Aorta (tissue), 5 donors: ENCODE data around the gene OR5K3. TPM values are rescaled to one million over a fixed set of nuclear protein-coding genes. Genes with fewer than 3 reads are reported as not detected.

Experiments
- ATAC-seq: fragments of 200-7000 bp; cut with Tn5 transposase; one replicate; pipeline ENCODE4 v1.9.1; 2022; ENCODE audit warnings: moderate library complexity; ENCODE audit not compliant: low FRiP score
- DNase-seq, 2 donors: peaks; one replicate each; pipeline ENCODE4 v3.0.0-alpha.2; 2020
- H3K27ac ChIP-seq, 2 donors: one replicate each; pipeline ENCODE4 v1.5.1; 2013; ENCODE audit warnings: low read length in 2 of 2, mild to moderate bottlenecking in 2 of 2, moderate library complexity in 2 of 2, control low read depth in 1 of 2, inconsistent platforms in 1 of 2, low read depth in 1 of 2
- H3K27me3 ChIP-seq, 2 donors: one replicate each; pipeline ENCODE4 v1.6.1; 2013; ENCODE audit warnings: control low read depth in 1 of 2, low read length in 1 of 2, mild to moderate bottlenecking in 1 of 2, moderate library complexity in 1 of 2; ENCODE audit not compliant: insufficient read depth in 2 of 2, control insufficient read depth in 1 of 2
- H3K36me3 ChIP-seq, 2 donors: one replicate each; pipeline ENCODE4 v1.6.1; 2013; ENCODE audit warnings: control low read depth in 1 of 2, low read length in 1 of 2, mild to moderate bottlenecking in 1 of 2; ENCODE audit not compliant: insufficient read depth in 2 of 2, control insufficient read depth in 1 of 2
- H3K4me1 ChIP-seq, 2 donors: one replicate each; pipeline ENCODE4 v1.6.1; 2013; ENCODE audit warnings: low read length in 2 of 2, control low read depth in 1 of 2, mild to moderate bottlenecking in 1 of 2, moderate library complexity in 1 of 2; ENCODE audit not compliant: insufficient read depth in 2 of 2, control insufficient read depth in 1 of 2
- H3K4me3 ChIP-seq, 2 donors: one replicate each; pipeline ENCODE4 v1.5.1; 2013; ENCODE audit warnings: low read length in 2 of 2, control low read depth in 1 of 2, mild to moderate bottlenecking in 1 of 2
- H3K9me3 ChIP-seq: one replicate; pipeline ENCODE4 v1.6.1; 2013; ENCODE audit warnings: mild to moderate bottlenecking, low read length; ENCODE audit not compliant: control insufficient read depth
- WGBS, 2 donors: extraction: QIAGEN DNeasy Blood & Tissue Kit; methylation state at CpG; one replicate each; pipeline ENCODE4 v1.1.7; 2013; 5-methylcytosine and 5-hydroxymethylcytosine counted together
- intact Hi-C, 2 donors: fragments of 100-400 bp; cut with DNase I; formaldehyde crosslinking; loops; one replicate each; pipeline versions ENCODE4 v1.14.2 to v1.15.0; 2022
- long read RNA-seq, 2 donors: library from polyadenylated mRNA; unstranded; transcript quantifications; one replicate each; pipeline ENCODE4 v2.0.0, GENCODE V29; 2020 to 2021
- polyA plus RNA-seq, 2 donors: library from polyadenylated mRNA; stranded (reverse); fragments of 200-250 nt; gene quantifications; one replicate each; pipeline ENCODE4 v1.2.3, GENCODE V29; 2013
- total RNA-seq, 2 donors: library from RNA; stranded (reverse); fragmentation: NEBNext Ultra II Directional; extraction: Animal tissue kit (Norgen Biotek cat#: 25700); gene quantifications; one replicate each; pipeline ENCODE4 v1.2.1, GENCODE V29; 2021
- donor health status: healthy with polysubstance abuse.
- donor health status: Bipolar disorder and iron deficiency.
- donor health status: DM: no; HTN: no; CAD: no.
- donor health status: DM: no; HTN: no; CAD: no.
- donor health status: DM: yes; HTN: yes; CAD: no.

Gene OR5K3
- total RNA-seq: not detected
- not detected for polyA plus RNA-seq
- long read RNA-seq, donor 1: 0 reads
- long read RNA-seq, donor 2: 0 reads

- DNase-seq (no peak), ATAC-seq (no peak)
- Histone ChIP-seq H3K27me3 (no peaks in the 10 kb centered on the region), H3K4me1 (no peaks in the 10 kb centered on the region), H3K9me3 (peaks cover 2% of the 10 kb centered on the region), H3K36me3 (no peaks in the 10 kb centered on the region), H3K27ac (no peak within 1 kb of the TSS), H3K4me3 (no peak within 1 kb of the TSS)
- intact Hi-C loops: no loop called here
Measured at GRCh38 chr3:98390366-98390765, at the start of gene OR5K3. TSS of gene OR5K3 (plus strand) at chr3:98390666. CDS start at chr3:98390666, 0 bp downstream.

- DNase-seq: no peak
- H3K27me3 ChIP-seq: no peaks in the 10 kb centered on the region
- H3K36me3 ChIP-seq: no peaks in the 10 kb centered on the region
- H3K4me3 ChIP-seq: no peak overlapping the region
- no peak overlapping the region for H3K27ac ChIP-seq
- ATAC-seq: no peak
- H3K9me3 ChIP-seq: peaks cover 5% of the 10 kb centered on the region
- intact Hi-C loops: no loop called here
- 85 to 86% methylated on average over 6 of the region's 6 CpGs for WGBS, 2 donors
- H3K4me1 ChIP-seq: no peaks in the 10 kb centered on the region
Measured at GRCh38 chr3:98341758-98342157, 48.7 kb upstream of the OR5K3 start.

GRCh38 chr3:98343647-98344507 is 46.6 kb upstream of the OR5K3 start:
- WGBS, 2 donors: 45 to 48% methylated on average over 13 of the region's 13 CpGs

GRCh38 chr3:98350082-98350481 is 40.4 kb upstream of the OR5K3 start:
- 89 to 90% methylated on average over 3 of the region's 3 CpGs for WGBS, 2 donors
- Histone ChIP-seq H3K9me3 (peaks cover 2% of the 10 kb centered on the region), H3K4me1 (no peaks in the 10 kb centered on the region), H3K4me3 (no peak overlapping the region), H3K36me3 (no peaks in the 10 kb centered on the region), H3K27ac (no peak overlapping the region), H3K27me3 (no peaks in the 10 kb centered on the region)
- intact Hi-C loops: no loop called here
- ATAC-seq: no peak
- DNase-seq: no peak

More at GRCh38 chr3:98343647-98344507, 46.6 kb upstream of the OR5K3 start:
- intact Hi-C loops: no loop called here
- DNase-seq: no peak
- no peak overlapping the region for H3K4me3 ChIP-seq
- ATAC-seq: no peak
- H3K36me3 ChIP-seq: no peaks in the 10 kb centered on the region
- no peaks in the 10 kb centered on the region for H3K27me3 ChIP-seq
- no peaks in the 10 kb centered on the region for H3K4me1 ChIP-seq
- no peak overlapping the region for H3K27ac ChIP-seq
- H3K9me3 ChIP-seq: peaks cover 5% of the 10 kb centered on the region

GRCh38 chr3:98353554-98353953 is 36.9 kb upstream of the OR5K3 start, which contains the start of gene OR5K4:
TSS of gene OR5K4 (plus strand) at chr3:98353854. CDS start at chr3:98353854, 0 bp downstream.
- Histone ChIP-seq H3K9me3 (no peaks in the 10 kb centered on the region), H3K4me3 (no peak within 1 kb of the TSS), H3K27ac (no peak within 1 kb of the TSS), H3K4me1 (no peaks in the 10 kb centered on the region), H3K36me3 (no peaks in the 10 kb centered on the region), H3K27me3 (no peaks in the 10 kb centered on the region)
- intact Hi-C loops: no loop called here
- DNase-seq: no peak
- ATAC-seq: no peak
- WGBS, 2 donors: 71 to 75% methylated on average over 2 of the region's 2 CpGs

GRCh38 chr3:98359250-98359649 is 31.2 kb upstream of the OR5K3 start:
- Histone ChIP-seq H3K27me3 (no peaks in the 10 kb centered on the region), H3K36me3 (no peaks in the 10 kb centered on the region), H3K9me3 (peaks cover 2% of the 10 kb centered on the region), H3K27ac (no peak overlapping the region), H3K4me1 (no peaks in the 10 kb centered on the region), H3K4me3 (no peak overlapping the region)
- no peak for DNase-seq
- intact Hi-C loops: no loop called here
- ATAC-seq: no peak

- WGBS, 2 donors: 69 to 77% methylated on average over 1 of the region's 1 CpG
Measured at GRCh38 chr3:98359993-98360675, 30.3 kb upstream of the OR5K3 start.

GRCh38 chr3:98360681-98361080 is 29.8 kb upstream of the OR5K3 start:
- WGBS, 2 donors: 91 to 94% methylated on average over 3 of the region's 3 CpGs

More at GRCh38 chr3:98359993-98360675, 30.3 kb upstream of the OR5K3 start:
- intact Hi-C loops: no loop called here
- H3K4me1 ChIP-seq: no peaks in the 10 kb centered on the region
- no peaks in the 10 kb centered on the region for H3K36me3 ChIP-seq
- ATAC-seq (no peak), DNase-seq (no peak)
- no peak overlapping the region for H3K27ac ChIP-seq
- no peaks in the 10 kb centered on the region for H3K27me3 ChIP-seq
- H3K9me3 ChIP-seq: peaks cover 2% of the 10 kb centered on the region
- no peak overlapping the region for H3K4me3 ChIP-seq

More at GRCh38 chr3:98360681-98361080, 29.8 kb upstream of the OR5K3 start:
- DNase-seq (no peak), ATAC-seq (no peak)
- Histone ChIP-seq H3K27me3 (no peaks in the 10 kb centered on the region), H3K9me3 (peaks cover 2% of the 10 kb centered on the region), H3K27ac (no peak overlapping the region), H3K36me3 (no peaks in the 10 kb centered on the region), H3K4me3 (no peak overlapping the region), H3K4me1 (no peaks in the 10 kb centered on the region)
- intact Hi-C loops: no loop called here
